SK-N-MC (cell line): ENCODE results near the gene PLEKHG4B.

Experiments used
- DNase-seq: peaks from one replicate; pipeline ENCODE4 v3.0.0-alpha.2; 2011; ENCODE audit warnings: low read depth, low spot score
- H3K27ac ChIP-seq: fragments of 200-600 bp; sonication (generic); 2 replicates; pipeline ENCODE4 v1.5.1; 2016; ENCODE audit warnings: mixed run types
- H3K36me3 ChIP-seq: fragments of 200-600 bp; sonication (generic); 2 replicates; pipeline ENCODE4 v1.6.1; 2017; ENCODE audit warnings: antibody characterized with exemption, low read length, mixed read lengths; ENCODE audit not compliant: insufficient read depth
- H3K4me3 ChIP-seq: fragments of 200-600 bp; sonication (generic); 2 replicates; pipeline ENCODE4 v1.5.1; 2016
- H3K9ac ChIP-seq: fragments of 200-600 bp; sonication (generic); 2 replicates; pipeline ENCODE4 v1.8.0; 2017; ENCODE audit warnings: mixed run types, mixed read lengths; ENCODE audit not compliant: insufficient read length
- H3K9me3 ChIP-seq: fragments of 200-600 bp; sonication (generic); 2 replicates; pipeline ENCODE4 v1.6.1; 2017; ENCODE audit warnings: low read depth, mild to moderate bottlenecking, antibody characterized with exemption, low read length, moderate library complexity, mixed read lengths
- EZH2 ChIP-seq: fragments of 200-600 bp; sonication (generic); IDR thresholded peaks from one replicate; pipeline ENCODE4 v1.6.1; 2017; ENCODE audit warnings: antibody characterized with exemption
- FOXP2 ChIP-seq: optimal IDR thresholded peaks from 2 replicates; pipeline ENCODE3; 2011; ENCODE audit warnings: mild to moderate bottlenecking, moderate library complexity; ENCODE audit not compliant: insufficient read depth; ENCODE audit errors: extremely low read length, control extremely low read depth
- POLR2AphosphoS5 ChIP-seq: IDR thresholded peaks from 2 replicates; pipeline ENCODE4 v1.6.1; 2012; ENCODE audit warnings: mild to moderate bottlenecking, low read depth, low read length, borderline replicate concordance

The PLEKHG4B gene

DNA sequence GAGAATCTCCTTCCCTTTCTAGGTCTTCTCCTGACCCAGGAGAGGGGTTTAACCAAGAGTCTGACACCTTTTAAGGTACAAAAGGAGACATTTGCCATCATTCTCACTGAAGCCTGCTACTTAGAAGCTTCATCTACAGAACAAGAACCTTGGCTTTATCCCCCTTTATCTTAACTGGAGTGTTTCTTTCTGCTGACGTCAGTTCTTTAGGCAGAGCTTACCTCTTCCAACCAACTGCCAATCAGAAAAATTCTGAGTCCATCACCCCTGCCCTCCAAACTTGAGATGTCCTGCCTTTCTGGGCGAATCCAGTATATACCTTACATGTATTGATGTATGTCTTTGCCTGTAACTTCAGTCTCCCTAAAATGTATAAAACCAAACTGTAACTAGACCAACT lies 37.2 kb downstream of the PLEKHG4B start:
- H3K9ac ChIP-seq: no peak overlapping the region
- TF ChIP-seq EZH2 (no peak), POLR2AphosphoS5 (no peak), FOXP2 (no peak)
- H3K4me3 ChIP-seq: no peak overlapping the region
- H3K9me3 ChIP-seq: 0 out of 2 replicates have a peak, but pooled peaks cover 6% of the 10 kb centered on the region
- H3K27ac ChIP-seq: no peak overlapping the region
- no peaks in the 10 kb centered on the region for H3K36me3 ChIP-seq
- no peak for DNase-seq

DNA sequence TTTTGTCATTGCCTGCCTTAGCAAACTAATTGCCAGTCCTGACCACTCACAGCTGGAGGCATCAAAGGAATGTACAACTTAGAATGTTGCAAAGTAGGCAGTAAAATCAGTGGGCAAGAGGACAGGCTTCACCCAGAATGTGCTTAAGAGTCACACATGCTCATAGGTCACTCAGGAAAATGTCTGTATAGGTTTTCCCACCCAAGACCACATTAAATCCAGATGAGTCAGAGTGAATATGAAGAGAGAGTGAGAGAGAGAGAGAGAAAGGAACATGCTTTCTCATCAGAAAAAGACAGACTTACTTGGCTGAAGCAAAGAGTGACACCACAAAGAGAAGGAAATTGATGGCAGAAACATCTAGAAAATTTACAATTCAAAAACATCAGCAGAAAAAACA lies 37.9 kb downstream of the PLEKHG4B start:
- H3K9ac ChIP-seq: no peak overlapping the region
- H3K9me3 ChIP-seq: 0 out of 2 replicates have a peak, but pooled peaks cover 6% of the 10 kb centered on the region
- DNase-seq: no peak
- TF ChIP-seq EZH2 (no peak), POLR2AphosphoS5 (no peak), FOXP2 (no peak)
- H3K27ac ChIP-seq: no peak overlapping the region
- H3K36me3 ChIP-seq: no peaks in the 10 kb centered on the region
- H3K4me3 ChIP-seq: no peak overlapping the region

DNA sequence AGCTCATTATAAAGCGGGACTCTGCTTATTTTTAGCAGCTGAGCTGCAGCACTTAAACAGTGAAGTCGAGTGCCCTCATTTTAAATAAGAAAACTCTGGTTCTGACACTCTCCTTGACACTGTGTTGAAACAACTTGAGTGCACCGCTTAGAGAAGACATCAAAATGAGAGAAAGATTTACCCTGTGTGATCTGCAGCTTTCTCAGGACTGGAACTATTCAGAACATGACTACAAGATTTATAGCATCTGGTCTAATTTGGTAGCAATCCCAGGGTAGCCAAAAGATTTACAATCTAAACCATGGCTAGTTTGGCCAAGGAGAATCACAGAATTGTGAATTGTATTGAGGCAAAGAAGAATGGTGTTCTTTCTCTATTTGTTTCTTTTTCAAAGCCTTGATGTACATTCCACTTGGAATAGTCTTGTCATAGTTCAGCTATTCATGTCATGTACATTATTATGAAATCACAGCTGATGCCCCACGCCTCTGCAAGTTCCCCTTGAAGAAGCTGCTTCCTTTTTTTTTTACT lies 38.7 kb downstream of the PLEKHG4B start:
- Histone ChIP-seq H3K9ac (no peak overlapping the region), H3K36me3 (no peaks in the 10 kb centered on the region), H3K9me3 (0 out of 2 replicates have a peak, but pooled peaks cover 6% of the 10 kb centered on the region), H3K4me3 (no peak overlapping the region), H3K27ac (no peak overlapping the region)
- no peak for TF ChIP-seq POLR2AphosphoS5
- no peak for TF ChIP-seq EZH2
- TF ChIP-seq FOXP2: no peak
- no peak for DNase-seq

DNA sequence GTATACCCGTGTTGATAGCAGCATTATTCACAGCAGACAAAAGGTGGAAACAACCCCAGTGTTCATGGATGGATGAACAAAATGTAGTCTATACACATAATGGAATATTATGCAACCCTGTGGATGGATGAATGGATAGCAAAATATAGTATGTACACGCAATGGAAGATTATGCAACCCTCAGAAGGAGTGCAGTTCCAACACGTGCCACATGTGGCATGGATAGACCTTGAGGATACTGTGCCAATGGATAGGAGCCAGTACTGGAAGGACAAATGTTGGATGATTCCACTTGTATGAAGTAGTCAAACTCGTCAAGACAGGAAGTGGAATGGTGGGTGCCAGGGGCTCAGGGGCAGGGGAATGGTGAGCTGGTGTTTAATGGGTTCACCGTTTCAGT lies 44.9 kb downstream of the PLEKHG4B start:
- no peak overlapping the region for H3K9ac ChIP-seq
- no peak overlapping the region for H3K4me3 ChIP-seq
- H3K36me3 ChIP-seq: no peaks in the 10 kb centered on the region
- TF ChIP-seq FOXP2 (no peak), EZH2 (no peak), POLR2AphosphoS5 (no peak)
- DNase-seq: no peak
- H3K27ac ChIP-seq: no peak overlapping the region
- H3K9me3 ChIP-seq: no peaks in the 10 kb centered on the region

DNA sequence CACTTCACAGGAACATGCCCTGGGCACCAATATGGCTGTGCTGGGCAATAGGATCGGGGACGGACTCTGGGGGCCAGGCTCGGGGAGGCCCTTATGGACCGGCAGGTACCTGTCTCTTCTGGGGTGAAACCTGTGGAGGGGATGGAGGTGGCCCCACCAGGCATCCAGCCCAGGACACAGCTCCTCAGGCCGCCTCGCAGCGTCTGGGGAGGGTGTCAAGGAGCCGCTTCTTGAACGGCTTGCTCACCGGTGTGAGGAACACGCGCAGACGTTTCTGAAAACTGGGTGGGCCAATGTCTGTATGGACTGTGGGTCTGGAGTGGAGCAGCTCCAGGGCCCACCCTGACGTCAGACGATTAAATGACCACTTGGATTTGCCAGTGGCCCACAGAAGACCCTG lies 45.8 kb downstream of the PLEKHG4B start:
- no peak overlapping the region for H3K27ac ChIP-seq
- DNase-seq: no peak
- no peak overlapping the region for H3K9ac ChIP-seq
- no peaks in the 10 kb centered on the region for H3K36me3 ChIP-seq
- no peaks in the 10 kb centered on the region for H3K9me3 ChIP-seq
- TF ChIP-seq FOXP2 (no peak), POLR2AphosphoS5 (no peak), EZH2 (no peak)
- no peak overlapping the region for H3K4me3 ChIP-seq

DNA sequence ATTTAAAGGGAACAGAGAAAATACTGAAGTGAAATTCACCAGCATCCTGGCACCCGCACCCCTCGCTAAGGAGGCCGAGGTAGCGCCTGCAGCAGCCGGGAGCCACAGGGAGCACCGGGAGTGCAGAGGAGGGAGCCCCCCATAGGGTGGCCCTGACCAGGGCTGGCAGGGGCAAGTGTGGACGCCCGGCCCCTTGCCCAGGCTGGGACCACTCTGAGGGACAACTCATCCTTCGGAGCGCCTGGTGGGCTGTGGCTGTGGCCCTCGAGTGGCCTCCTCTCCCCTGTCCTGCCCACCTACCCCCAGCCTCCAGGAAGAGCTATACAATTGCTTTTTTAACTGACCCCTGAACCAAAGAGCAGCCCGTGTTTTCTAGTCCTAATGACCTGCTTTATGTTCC lies 47.0 kb downstream of the PLEKHG4B start:
- Histone ChIP-seq H3K9me3 (no peaks in the 10 kb centered on the region), H3K4me3 (no peak overlapping the region), H3K36me3 (no peaks in the 10 kb centered on the region), H3K27ac (no peak overlapping the region), H3K9ac (no peak overlapping the region)
- DNase-seq: no peak
- TF ChIP-seq FOXP2 (no peak), EZH2 (no peak), POLR2AphosphoS5 (no peak)

DNA sequence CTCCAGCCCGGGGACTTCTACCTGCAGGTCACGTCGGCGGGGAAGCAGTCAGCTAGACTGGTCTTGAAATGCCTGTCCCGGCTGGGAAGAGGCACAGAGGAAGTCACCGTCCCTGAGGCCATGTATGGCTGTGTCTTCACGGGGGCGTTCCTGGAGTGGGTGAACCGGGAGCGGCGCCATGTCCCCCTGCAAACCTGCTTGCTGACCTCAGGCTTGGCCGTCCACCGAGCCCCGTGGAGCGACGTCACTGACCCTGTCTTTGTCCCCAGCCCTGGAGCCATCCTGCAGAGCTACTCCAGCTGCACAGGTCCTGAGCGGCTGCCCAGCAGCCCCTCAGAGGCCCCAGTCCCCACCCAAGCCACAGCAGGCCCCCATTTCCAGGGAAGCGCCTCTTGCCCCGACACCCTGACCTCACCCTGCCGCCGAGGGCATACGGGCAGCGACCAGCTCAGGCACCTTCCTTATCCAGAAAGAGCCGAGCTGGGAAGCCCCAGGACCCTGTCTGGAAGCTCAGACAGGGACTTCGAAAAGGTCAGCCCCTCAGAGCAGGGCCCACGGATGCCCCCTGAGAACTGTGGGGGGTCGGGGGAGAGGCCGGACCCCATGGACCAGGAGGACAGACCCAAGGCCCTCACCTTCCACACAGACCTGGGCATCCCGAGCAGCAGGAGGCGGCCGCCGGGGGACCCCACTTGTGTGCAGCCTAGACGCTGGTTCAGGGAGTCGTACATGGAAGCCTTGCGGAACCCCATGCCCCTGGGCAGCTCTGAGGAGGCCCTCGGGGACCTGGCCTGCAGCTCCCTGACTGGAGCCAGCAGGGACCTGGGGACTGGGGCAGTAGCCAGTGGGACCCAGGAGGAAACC lies 47.8 kb downstream of the PLEKHG4B start:
- H3K27ac ChIP-seq: no peak overlapping the region
- no peak overlapping the region for H3K9ac ChIP-seq
- H3K4me3 ChIP-seq: no peak overlapping the region
- TF ChIP-seq EZH2: no peak
- TF ChIP-seq POLR2AphosphoS5: no peak
- no peak for TF ChIP-seq FOXP2
- H3K9me3 ChIP-seq: no peaks in the 10 kb centered on the region
- H3K36me3 ChIP-seq: no peaks in the 10 kb centered on the region
- DNase-seq: no peak

DNA sequence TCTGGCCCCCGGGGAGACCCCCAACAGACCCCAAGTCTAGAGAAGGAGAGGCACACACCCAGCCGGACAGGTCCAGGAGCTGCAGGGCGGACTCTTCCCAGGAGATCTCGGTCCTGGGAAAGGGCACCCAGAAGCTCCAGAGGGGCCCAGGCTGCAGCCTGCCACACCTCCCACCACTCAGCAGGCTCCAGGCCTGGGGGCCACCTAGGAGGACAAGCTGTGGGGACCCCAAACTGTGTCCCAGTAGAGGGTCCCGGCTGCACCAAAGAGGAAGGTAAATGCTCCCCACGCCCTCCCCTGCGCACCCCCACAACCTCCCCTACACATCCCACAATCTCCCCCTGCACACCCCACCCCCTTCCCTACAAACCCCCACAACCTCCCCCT lies 48.5 kb downstream of the PLEKHG4B start:
- Histone ChIP-seq H3K9me3 (no peaks in the 10 kb centered on the region), H3K4me3 (no peak overlapping the region), H3K9ac (no peak overlapping the region), H3K36me3 (no peaks in the 10 kb centered on the region), H3K27ac (no peak overlapping the region)
- TF ChIP-seq FOXP2 (no peak), EZH2 (no peak)
- DNase-seq: no peak
